Measurements from ENCODE around the gene C17orf114.

The C17orf114 gene

DNA sequence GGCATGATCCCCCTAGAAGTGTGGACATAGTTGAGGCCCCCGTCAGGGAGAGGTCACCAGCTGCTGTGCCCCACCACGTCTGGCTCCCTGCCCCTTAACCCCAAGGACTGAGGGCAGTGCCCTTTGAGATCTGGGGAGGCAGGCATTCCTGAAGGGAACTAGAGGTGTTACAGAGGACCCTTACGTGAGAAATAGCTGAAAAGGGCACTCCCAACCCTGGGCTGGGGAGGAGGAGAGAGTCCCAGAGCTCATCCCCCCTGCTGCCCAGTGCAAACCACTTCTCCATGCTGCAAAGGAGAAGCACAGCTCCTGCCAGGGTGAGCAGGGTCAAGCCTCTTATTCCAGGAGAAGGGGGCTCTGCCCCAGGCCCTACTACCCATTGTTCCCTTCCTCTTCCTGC, 20.7 kb upstream of the C17orf114 start:
- DNase-seq, result no peak

DNA sequence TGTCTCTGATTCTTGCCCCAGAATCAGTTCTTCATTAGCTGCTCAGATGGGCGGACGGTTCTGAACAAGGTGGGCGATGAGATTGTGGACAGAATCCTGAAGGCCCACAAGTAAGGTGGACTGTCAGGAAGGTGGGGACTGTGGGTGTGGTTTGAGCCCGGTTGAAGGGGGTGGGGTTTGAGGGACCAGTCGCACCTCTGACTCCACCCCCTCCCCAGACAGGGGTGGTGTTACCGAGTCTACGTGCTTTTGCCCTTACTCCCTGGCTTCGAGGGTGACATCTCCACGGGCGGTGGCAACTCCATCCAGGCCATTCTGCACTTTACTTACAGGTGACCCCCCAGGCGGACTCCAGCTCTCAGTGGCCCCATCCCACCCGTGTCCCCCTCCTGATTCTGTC, 16.1 kb upstream of the C17orf114 start:
- no peak for DNase-seq

DNA sequence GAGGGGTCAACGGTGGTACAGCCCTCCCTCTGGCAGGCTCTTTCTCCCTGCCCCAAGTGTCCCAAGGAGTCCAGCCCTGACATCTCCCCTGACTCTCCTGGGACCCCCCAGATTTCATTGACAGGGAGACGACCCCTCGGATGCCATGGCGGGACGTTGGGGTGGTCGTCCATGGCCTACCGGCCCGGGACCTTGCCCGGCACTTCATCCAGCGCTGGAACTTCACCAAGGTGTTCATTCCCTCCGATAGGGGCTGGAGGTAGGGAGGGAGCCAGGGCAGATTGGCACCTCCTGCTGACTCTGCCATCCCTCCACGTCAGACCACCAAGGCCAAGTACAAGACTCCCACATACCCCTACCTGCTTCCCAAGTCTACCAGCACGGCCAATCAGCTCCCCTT, 14.7 kb upstream of the C17orf114 start:
- DNase-seq, result no peak

DNA sequence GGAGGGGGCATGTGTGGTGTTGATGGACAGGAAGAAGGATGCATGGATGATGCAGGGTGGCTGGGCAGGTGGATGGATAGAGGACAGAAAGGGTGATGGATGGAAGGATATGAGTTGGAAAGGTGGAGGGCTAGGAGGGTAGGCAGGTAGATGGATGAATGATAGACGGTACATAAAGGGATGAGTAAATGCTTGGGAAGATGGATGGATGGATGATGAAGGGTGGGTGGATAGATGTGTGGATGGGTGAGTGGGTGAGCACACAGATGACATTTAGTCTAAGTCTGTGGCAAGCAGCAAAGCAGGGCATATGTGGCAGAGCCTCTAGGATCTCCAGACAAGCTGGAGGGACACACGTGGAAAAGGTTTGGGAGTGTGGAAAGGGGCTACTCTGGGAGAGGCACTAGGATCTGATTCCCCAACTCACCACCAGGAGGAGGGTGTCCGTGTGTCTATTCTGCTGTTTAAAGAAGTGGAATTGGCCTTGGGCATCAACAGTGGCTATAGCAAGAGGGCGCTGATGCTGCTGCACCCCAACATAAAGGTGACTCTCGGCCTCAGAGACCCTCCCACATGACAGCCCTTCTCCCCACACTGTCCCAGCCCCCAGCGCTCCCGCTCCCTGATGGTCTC, 13.0 kb upstream of the C17orf114 start:
- DNase-seq, result no peak

DNA sequence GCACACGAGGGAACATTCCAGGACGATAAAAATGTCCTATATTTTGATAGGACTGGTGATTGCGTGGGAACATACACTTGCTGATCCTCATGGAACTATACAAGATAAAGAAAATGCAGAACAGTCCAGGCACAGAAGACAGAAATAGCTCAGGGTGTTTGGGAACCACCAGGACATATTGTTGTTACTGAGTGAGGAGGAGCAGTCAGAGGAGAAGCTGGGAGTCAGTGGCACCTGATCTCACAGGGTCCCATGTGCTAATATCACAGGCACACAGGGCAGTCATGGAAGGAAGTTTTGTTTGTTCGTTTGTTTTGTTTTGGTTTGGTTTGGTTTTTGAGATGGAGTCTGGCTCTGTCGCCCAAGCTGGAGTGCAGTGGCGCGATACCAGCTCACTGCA, 10.6 kb upstream of the C17orf114 start:
- no peak for DNase-seq

DNA sequence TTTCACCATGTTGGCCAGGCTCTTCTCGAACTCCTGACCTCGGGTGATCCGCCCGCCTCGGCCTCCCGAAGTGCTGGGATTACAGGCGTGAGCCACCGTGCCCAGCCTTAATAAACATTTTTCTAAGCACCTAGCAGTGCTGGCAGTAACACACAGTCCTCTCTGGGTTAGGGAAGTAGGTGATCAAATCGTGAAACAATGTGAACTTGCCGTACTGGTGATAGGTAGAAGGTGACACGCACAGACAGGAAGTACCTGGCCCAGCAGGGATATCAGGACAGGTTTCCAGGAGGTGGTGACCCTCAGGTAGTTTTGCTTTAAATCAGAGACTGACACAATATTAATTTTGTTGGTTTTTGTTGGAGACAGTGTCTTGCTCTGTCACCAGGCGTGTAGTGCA, 9.3 kb upstream of the C17orf114 start:
- no peak for DNase-seq

DNA sequence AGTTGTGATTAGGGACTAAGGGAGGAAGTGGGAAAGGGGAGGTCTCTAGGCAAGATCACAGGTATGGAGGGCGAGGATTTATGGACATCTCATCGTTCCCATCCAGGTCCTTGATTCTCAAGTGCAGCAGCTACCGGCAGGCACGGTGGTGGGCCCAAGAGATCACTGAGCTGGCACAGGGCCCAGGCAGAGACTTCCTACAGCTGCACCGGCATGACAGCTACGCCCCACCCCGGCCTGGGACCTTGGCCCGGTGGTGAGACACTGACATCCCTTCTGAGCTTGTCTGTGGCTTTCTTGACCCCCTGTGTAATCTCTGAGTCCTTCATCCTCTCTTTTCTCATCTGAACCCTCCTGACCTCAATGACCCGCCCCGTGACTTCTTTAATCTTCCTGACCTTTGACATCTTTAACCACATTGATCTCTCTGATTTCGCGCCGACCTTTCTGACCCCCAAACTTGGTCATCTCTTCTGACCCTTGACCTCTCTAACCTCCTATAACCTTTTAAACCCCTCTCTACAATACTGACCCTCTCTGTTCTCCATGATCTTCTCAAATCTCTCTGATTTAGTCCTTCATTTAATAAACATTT, 8.7 kb upstream of the C17orf114 start:
- DNase-seq, result no peak

DNA sequence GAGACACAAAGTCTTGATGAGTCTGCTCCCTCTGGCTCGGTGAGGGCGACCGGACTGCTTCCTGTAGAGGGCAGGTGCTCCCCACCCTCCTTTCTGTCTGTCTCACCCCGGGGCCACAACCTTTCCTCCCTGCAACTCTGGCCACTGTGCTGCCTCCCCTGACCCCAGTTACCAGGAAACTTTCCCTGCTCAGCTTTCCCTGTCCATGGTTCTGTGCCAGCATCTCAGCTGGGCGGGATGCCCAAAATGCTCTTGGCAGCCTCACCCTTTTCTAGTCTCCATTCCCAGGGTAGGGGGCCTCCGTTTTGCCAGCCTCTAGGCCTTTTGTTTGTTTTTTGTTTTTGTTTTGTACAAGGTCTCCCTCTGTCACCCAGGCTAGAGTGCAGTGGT, 6.2 kb upstream of the C17orf114 start:
- DNase-seq, result no peak

DNA sequence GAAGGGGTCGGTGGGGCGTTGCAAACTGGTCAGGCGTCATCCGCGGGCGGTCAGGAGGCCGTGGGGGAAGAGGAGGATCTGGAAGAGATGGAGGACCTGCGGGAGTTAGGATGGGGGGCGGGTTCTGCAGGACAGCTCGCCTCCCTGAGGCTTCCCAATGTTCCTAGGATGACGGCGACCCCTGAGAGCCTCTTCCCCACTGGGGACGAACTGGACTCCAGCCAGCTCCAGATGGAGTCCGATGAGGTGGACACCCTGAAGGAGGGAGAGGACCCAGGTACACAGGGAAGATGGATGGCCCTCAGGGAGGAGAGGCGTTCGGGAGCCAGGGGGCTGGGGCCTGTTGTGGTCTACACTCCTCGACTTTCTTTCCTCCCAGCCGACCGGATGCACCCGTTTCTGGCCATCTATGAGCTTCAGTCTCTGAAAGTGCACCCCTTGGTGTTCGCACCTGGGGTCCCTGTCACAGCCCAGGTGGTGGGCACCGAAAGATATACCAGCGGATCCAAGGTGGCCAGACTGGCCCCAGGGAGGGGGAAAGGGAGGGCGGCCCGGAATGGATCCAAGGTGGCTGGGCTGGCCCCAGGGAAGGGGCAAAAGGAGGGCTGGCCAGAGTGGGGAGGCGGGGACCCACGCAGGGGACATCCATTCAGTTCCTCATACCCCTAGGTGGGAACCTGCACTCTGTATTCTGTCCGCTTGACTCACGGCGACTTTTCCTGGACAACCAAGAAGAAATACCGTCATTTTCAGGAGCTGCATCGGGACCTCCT, 5.7 kb upstream of the C17orf114 start:
- no peak for DNase-seq

DNA sequence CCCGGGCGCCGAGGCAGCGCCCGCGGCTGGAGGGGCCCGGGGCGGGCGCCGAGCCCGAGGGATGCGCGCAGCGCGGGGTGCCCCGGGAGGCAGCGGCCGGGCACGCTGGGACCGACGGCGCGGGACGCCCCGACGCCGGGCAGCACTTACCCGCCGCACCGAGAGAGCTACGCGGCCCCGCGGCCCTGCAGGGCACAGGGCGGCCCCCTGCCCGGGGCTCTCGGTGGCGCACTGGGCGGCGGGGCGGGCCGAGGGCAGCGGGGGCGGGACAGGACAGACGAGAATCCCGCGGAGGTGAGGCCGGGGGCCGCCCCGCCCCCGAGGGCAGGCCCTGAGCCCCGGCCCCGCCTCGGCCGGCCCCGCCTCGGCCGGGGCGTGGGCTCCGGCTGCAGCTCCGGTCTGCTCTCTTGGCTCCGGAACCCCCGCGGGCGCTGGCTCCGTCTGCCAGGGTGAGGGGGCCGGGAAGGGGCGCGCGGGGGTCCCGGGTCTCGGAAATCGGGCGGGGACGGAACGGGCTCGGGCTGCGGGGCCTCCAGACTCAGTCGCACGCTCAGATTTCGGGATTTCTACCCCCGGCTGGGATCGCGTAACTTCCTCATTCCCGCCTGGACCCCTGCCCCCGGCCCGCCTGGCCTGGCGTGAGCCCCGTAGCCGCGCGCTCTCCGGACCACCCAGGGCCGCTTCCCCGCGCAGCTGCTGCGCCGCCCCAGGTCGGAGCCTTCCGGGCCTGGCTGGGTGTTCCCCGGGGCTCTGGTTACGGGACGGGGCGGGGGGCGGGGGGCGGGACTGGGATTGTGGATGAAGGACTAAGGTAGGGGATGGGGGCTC, 4.9 kb upstream of the C17orf114 start, which contains the start of gene PLD2:
Gene PLD2, plus strand, starts transcription at position 376 of the 828 bp plus-strand sequence. CDS start 621 bp downstream, outside the sequence.
- peak; percentile 77 for DNase-seq

DNA sequence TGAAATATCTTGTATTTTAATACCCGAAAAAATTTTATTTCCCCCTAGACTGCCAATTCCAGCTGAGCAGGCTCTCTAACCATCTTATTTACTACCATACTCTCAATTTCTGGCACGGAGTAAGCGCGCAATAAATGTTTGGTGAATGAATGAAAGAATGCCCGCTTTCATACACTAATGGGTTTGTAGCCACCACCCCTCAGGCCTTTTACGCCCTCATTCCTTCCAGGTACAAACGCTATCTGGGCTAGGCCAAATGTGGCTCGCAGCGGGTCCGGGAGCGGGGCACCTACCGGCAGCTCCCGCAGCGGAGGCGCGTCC, 4.3 kb upstream of the C17orf114 start:
- DNase-seq, result no peak

DNA sequence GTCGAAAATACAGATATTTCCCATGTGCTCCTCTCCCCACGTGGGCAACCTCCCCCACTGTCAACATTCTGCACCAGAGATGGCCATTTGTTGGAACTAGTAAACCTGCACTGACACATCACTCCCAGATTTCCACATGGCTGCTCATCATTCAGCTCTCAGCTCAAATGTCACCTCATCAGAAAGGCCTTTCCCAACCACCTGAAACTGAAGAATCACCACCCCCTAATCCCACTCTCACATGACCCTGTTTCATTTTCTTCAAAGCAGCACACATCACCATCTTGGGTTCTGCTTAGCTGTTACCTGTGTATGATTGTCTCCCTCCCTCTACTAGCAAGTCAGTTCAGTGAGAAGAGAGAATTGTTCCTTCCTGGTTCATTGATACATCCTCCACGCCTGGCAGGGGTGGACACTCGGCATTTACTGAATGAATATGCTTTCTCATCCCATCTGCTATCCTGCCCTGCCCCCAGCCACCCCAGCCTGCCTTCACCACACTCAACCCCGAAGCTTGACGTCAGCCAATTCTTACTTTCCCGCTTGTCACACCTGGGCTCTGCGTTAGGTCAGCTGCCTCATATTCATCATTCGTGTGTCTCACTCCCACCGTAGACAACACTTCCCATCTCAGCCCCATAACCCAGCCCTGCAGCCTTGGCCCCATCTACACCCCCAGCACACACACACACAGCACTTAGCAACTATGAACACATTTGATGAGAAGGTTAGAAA, 1.5 kb downstream of the C17orf114 start:
- no peak for DNase-seq

DNA sequence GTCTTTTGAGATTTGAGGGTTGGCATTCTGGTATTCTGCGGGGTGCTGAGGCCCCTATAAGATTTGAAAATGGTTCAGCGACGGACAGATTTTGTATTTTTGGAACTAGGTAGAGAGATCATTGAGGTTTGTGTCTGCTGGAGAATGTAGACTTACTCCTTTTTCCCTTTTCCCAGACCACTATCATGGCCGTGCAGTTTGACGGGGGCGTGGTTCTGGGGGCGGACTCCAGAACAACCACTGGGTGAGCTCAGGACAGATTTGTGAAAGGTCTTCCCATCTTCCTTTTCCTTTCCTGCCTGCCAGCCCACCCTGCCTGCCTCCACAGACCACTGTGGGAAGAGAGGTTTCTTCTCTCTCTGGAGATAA, 5.6 kb downstream of the C17orf114 start:
- DNase-seq, result no peak

DNA sequence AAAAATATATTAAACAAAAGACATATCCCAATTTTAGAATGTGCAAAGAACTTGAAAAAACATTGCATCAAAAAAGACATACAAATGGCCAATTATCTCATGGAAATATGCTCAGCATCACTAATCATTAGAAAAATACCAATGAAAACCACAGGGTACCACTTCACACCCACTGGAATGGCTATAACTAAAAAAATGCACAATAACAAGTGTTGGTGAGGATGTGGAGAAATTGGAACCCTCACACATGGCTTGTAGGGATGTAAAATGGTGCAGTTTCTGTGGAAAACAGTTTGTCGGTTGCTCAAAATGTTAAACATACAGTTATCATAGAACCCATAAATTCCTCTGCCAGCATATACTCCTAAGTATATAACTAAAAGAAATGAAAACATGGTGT, 7.0 kb downstream of the C17orf114 start:
- DNase-seq, result no peak

DNA sequence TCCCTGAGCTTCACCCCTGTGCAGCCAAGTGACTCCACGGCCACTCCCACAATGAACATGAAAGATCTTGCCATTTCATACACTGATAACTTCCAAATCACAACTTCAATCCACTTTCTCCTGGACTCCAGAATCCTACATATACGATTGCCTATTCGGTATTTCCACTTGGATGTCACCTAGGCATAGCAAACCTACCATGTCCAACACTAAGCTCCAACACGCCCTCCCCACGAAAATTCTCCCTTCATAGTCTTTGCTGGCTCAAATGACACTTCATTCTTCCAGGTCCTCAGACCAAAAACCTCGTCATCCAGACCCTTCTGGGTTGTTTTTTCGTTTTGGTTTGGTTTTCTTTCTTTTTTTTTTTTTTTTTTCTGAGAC, 11.4 kb downstream of the C17orf114 start:
- no peak for DNase-seq

DNA sequence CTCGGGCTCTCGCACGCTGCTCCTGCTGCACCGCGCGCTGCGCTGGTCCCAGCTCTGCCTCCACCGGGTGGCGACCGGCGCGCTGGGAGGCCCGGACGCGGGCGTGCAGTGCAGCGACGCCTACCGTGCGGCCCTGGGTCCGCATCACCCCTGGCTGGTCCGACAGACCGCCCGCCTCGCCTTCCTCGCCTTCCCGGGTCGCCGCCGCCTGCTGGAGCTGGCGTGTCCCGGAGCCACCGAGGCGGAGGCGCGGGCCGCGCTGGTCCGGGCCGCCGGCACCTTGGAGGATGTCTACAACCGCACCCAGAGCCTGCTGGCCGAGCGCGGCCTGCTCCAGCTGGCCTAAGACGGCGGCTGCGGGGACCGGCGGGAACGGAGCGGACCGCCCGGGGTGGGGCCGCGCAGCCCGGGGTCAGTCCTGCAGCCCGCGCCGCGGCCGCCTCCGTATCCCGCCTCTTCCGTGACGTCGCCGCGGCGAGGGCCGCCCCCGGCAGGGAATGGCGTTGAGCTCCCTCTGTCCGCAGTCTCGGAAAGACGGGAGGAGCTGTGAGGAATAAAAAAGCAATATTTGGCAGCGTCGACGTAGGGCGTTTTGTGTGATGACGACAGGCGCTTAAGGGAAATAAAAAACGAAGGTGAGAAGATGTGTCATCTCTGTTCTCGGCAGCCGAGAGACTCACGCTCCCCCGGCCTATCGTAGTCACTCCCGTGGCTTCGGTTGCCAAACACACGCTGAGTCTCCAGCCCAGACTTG, 12.0 kb downstream of the C17orf114 start:
- peak; percentile 72 for DNase-seq

DNA sequence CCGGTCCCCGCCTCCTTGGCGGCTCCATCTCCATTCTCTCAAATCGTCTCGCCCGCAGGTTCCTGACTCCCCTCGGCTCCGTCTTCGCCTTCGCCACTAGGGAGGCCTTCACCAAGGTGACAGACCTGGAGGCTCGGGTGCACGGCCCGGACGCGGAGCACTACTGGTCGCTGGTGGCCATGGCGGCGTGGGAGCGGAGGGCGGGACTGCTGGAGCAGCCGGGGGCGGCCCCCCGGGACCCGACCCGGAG, 12.5 kb downstream of the C17orf114 start:
- no peak for DNase-seq

DNA sequence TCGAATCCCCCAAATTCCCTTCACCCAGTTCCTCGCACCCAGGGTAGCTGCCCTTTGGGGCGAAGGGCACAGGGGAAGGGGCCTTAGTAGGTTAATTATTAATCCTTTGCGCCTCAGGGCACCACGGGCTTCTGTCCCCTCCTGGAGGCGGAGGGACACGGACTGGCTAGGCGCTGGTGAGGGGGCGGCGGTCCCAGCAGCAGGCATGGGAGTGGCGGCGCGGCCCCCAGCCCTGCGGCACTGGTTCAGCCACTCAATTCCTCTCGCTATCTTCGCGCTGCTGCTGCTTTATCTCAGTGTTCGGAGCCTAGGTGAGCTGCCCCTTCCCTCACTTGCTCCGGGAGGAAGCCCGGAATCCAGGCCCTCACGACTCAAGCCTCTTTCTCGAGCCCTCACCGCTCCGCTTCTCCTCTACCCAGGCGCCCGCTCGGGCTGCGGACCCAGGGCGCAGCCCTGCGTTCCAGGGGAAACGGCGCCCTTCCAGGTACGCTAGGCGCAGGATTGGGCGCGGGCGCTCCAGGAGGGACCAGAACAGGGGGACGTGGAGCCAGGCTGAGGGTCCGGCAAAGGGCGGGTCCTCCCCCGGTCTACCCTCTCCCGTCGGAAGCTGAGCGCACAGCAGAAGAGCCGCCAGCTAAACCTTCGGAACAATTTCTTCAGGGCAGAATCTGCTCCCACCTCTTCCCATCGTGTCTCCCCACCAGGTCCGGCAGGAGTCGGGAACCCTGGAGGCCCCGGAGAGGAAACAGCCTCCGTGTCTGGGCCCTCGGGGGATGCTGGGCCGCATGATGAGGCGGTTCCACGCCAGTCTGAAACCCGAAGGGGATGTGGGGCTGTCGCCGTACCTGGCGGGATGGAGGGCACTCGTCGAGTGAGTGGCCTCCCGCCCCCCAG, 13.1 kb downstream of the C17orf114 start, which contains the start of gene GLTPD2:
Gene GLTPD2, plus strand, starts transcription at position 158 of the 894 bp plus-strand sequence. Its CDS starts 48 bp downstream, at position 206.
- DNase-seq, result no peak

DNA sequence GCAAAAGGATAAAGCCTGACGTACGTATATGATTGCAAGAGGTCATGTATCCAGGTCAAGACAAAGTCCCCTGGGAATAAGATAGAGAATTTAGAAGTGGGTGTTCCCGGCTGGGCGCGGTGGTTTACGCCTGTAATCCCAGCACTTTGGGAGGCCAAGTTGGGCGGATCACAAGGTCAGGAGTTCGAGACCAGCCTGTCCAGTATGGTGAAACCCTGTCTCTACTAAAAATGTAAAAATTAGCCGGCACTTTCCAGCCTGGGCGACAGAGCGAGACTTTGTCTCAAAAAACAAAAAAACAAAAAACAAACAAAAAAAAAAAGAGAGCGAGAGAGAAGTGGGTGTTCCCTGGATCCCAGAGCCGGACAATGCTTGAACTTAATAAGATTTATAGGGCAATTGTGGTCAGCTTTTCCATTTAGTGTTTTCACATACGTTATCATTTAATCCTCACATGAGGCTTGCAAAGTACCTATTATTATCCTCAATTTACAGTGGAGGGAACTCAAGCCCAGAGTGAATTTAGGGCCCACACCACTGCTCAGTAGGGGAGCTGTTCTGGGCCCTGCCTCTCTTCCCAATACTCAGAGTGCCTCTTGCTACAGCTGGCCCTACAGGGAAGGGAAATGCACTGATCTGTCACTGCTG, 13.8 kb downstream of the C17orf114 start:
- DNase-seq, result no peak

DNA sequence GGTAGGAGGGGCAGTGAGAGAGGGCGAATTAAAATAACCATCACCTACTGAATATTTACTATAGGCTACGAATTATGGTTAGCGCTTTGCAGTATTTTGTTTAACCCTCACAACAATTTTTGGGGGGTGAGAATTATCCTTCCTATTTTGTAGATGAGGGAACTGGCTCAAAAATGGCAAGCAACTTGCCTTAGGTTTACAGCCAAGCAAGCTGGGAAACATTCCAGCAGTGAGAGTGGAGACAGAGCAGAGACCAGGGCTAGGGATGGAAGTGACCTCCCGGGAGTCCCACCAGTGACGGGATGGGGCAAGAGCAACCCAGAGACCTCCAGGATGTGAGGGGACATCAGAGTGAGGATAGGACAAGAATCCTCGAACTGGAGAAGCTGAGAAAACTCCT, 15.6 kb downstream of the C17orf114 start:
- no peak for DNase-seq

DNA sequence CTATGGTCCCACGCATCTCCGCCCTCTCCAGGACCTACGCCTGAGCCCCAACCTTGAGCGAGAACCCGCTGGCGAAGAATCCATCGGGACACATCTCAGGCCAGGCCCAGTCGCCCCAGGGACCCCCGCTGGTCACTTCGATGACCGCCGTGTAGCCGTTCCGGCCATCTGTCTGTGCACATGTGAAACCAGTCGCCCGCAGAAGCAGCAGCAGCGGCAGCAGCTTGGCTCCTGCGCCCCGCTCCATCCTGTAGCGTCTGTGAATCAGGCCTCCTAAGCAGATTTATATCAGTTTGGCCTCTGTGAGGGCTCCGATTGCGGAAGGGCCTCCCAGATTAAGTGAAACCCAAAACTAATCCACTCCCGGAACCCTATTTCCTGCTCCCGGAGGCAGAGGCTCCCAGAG, 16.0 kb downstream of the C17orf114 start, which contains the start of gene VMO1:
Gene VMO1, minus strand, starts transcription at position 259 of the 406 bp plus-strand sequence. Its CDS starts 12 bp downstream, at position 247.
- no peak for DNase-seq
